GM18507 (cell line): Measurements from ENCODE around the gene TNFRSF19.

Source experiments
- DNase-seq: peaks from one replicate; pipeline ENCODE4 v3.0.0; 2011; ENCODE audit warnings: low read depth; ENCODE audit not compliant: insufficient read length; ENCODE audit errors: extremely low spot score
- FAIRE-seq: peaks from 2 replicates; lab custom pipeline; 2011; peaks lifted over from hg19 to GRCh38; lab: Jason Lieb, UNC

Gene TNFRSF19

DNA sequence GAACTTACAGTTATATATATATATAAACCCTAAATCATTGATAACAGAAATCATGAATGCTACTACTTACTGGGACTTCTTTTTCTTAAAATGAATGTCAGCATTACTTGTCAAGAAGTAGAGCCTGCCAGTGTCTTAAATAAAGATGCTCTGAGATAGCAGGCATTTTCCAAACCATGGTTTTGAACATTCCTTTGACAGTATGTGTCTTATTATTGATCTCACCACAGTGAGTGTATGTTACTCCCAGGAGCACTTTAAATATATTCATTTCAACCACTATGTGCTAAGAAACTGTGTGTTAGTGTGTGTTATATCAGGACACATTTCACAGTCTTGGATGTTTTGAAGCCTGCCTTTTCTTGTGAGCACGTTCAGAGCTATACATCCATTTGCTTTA, 28.2 kb downstream of the TNFRSF19 start:
- FAIRE-seq (no peak), DNase-seq (no peak)

GRCh38 chr13:23599083-23599925, 29.1 kb downstream of the TNFRSF19 start:
- DNase-seq (no peak), FAIRE-seq (no peak)

DNA sequence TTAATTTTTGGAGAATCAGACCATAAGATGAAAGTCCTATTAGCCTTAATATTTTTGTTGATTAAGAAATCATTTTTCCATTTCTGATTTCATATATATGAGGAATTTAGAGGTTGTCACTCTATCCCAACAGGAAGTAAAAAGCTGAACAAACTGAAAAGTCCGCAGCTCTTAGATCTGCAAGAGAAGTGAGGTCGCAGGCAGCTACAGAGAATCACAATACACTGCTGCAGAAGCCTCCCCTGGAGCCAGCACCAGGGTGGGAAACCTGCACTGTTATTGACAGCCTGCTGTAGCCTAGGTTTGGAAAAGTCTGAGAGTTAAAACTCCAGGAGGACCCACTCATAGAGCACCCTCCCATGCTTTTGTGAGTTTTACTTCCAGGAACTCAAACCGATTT, 29.9 kb downstream of the TNFRSF19 start:
- DNase-seq = no peak
- FAIRE-seq = no peak

GRCh38 chr13:23600534-23600933, 30.3 kb downstream of the TNFRSF19 start:
- FAIRE-seq (no peak), DNase-seq (no peak)

GRCh38 chr13:23605831-23606230, 35.6 kb downstream of the TNFRSF19 start:
- DNase-seq (no peak), FAIRE-seq (peak; percentile 56)

DNA sequence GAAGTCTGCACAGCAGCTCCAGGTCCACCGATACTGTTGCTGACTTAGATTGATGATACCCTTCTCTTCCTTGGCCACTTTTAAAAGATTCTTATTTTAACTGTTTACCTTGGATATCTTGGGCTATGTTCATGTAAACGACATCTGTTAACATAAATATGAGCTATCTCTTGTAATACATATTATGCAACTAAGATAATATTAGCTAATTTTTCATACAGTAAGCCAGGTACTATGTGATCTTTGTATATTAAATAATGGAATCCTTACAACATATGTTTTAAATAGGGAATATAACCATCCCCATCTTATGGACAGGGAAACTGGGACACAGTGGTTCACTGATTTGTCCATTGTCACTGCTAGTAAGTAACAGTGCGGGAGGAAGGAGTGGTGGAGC, 37.9 kb downstream of the TNFRSF19 start:
- no peak for FAIRE-seq
- DNase-seq = no peak

GRCh38 chr13:23608701-23609413, 38.6 kb downstream of the TNFRSF19 start:
- FAIRE-seq = peak; percentile 71

GRCh38 chr13:23609414-23609760, 39.2 kb downstream of the TNFRSF19 start:
- no peak for DNase-seq
- FAIRE-seq = no peak

More at GRCh38 chr13:23608701-23609413, 38.6 kb downstream of the TNFRSF19 start:
- DNase-seq = no peak

DNA sequence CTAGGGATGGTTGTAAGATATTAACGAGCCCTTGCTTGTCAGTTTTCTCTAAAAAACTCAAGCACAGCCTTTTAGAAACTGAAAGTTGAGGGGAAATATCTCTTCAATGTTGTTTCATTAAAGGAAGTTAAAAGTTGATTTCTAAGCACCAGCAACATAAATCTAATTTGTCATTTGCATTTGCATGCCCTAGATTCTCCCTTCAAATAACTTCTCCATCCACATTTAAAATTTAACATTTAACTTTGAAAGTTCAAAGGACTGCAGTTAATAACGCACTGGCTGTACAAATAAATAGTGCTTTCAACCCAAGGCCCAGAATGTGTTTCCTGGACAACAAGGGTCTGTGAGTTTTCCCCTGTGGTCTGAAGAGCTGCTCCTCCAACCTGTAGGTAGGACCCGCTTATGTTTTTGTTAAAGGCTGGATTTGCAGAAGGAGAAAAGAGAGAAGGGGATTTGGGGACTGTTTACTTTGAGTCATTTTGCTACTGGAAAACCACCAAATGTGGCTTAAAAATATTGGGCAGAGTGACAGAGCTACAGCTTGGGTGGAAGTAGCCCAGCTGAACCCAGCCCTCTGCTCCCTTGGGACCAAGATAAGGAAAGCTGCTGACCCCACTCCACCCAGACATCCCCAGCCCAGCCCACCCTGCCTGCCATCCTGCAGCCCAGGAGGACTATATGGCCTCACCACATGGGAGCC, 39.8 kb downstream of the TNFRSF19 start:
- FAIRE-seq = peak; percentile 68
- no peak for DNase-seq

- DNase-seq = no peak
- FAIRE-seq = no peak
These were observed 40.8 kb downstream of the TNFRSF19 start for GRCh38 chr13:23610966-23611491.

- FAIRE-seq (no peak), DNase-seq (no peak)
These were observed 42.0 kb downstream of the TNFRSF19 start for GRCh38 chr13:23612182-23612581.

DNA sequence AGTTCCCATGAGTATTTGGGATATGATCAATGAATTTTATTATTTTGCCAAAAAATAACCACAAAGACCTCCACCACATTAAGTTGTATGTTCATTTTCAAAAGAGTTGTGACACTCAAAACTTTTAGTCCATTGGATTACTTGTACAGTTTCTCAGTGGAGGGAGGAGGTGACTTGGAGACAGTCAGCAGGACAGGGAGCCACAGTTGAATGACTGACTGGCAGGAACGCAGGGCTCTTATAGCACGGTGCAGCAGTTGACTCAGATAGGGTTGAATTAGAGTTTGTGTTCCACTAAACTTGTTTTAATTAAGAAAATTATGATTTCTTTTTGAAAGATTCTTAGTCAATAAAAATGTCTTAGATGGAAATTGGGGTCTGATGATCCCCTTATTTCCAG, 42.5 kb downstream of the TNFRSF19 start:
- DNase-seq (no peak), FAIRE-seq (no peak)

GRCh38 chr13:23613596-23613995, 43.4 kb downstream of the TNFRSF19 start:
- FAIRE-seq (no peak), DNase-seq (no peak)

- DNase-seq (no peak), FAIRE-seq (no peak)
These were observed 45.3 kb downstream of the TNFRSF19 start for GRCh38 chr13:23615395-23616081.

DNA sequence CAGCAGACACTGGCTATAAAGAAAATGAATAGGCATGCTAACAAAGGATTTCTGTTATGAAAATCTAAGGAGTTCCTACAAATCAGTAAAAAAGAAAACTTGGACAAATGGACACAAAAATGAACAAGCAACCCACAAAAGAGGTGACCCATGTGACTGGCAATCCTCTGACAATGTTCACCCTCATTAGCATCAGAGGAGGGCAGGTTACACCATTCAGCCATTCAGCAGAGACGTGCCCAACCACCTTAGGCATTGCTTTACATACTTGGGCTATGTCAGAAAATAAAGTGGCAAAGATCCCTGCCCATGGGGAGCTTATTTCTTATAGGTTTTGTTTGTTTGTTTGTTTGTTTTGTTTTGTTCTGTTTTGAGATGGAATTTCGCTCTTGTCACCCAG, 46.0 kb downstream of the TNFRSF19 start:
- DNase-seq = no peak
- FAIRE-seq = no peak

- FAIRE-seq (no peak), DNase-seq (no peak)
These were observed 47.4 kb downstream of the TNFRSF19 start for GRCh38 chr13:23617551-23618024.

- no peak for DNase-seq
- no peak for FAIRE-seq
These were observed 48.1 kb downstream of the TNFRSF19 start for GRCh38 chr13:23618341-23618740.

GRCh38 chr13:23619068-23619855, 49.0 kb downstream of the TNFRSF19 start:
- no peak for DNase-seq
- no peak for FAIRE-seq

GRCh38 chr13:23620211-23620610, 50.0 kb downstream of the TNFRSF19 start:
- DNase-seq (no peak), FAIRE-seq (no peak)
